Amniotic stem cell (primary cell): ENCODE measurements around the gene WDR87.

Experiments
- DNase-seq: peaks from one replicate; lab custom pipeline; 2025; lab: John Stamatoyannopoulos, UW

WDR87 gene

GRCh38 chr19:37905946-37906868 lies at the start of gene WDR87:
Gene WDR87, minus strand, starts transcription at chr19:37906594. Its CDS starts 8,355 bp downstream, at chr19:37898239.
- DNase-seq, result no peak

- DNase-seq, result no peak
These were observed 49.6 kb upstream of the WDR87 start for GRCh38 chr19:37955986-37956385.

DNA sequence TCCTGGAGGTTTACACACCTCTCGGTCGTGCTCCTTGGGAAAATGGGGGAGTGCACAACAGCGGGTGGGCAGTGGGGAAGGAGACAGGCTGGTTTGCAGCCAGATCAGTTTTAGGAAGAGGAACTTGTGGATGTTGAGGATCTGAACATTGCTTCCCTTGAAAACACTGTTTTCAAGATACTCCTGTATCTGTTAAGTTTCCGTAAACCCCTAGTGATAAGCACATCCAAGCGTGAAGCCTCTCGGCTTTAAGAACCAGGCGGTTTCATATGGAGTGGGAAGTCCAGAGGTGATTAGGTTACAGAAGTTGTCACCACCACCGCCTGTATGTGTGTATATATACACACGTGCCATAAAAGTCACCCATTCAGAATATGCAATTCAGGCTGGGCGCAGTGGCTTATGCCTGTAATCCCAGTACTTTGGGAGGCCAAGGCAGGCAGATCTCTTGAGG lies 48.1 kb upstream of the WDR87 start:
- DNase-seq, result no peak

- DNase-seq, result no peak
These were observed 47.5 kb upstream of the WDR87 start for GRCh38 chr19:37953918-37954303.

DNA sequence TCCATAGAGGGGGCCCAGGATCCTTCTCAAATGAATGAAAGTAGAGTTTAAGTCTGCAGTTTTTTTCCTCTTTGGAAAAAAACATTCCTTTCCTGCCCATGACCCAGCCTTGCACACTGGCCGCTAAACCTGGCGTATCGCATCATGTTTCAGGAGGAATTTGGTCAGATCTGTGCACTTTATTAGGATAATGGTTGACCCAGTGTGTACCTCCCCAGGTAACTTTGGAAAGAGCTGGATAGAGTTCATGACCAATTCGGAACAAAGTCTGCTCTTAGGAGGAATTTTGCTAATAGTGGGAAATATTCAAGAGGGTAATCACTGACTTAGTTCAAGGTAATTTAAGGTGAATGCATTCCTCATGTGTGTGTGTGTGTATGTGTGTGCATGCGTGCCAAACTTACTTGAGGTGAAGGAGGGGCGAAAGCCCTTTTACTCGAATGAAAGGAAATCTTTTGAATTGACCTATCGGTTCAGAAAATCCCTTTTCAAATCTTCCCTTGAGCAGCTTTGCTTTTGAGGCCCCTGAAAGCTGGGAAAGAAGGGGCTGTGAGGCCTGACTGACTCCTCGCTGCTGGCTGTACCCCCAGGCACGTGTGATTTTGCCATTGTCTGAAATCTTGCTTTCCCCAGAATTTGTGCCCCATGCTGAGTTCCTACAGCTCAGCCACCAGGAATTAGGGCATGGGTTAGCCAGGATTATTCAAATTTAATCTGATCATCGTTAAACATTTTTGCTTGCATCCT lies 47.0 kb upstream of the WDR87 start:
- DNase-seq, result no peak

GRCh38 chr19:37951816-37952210 lies 45.4 kb upstream of the WDR87 start:
- DNase-seq, result no peak

DNA sequence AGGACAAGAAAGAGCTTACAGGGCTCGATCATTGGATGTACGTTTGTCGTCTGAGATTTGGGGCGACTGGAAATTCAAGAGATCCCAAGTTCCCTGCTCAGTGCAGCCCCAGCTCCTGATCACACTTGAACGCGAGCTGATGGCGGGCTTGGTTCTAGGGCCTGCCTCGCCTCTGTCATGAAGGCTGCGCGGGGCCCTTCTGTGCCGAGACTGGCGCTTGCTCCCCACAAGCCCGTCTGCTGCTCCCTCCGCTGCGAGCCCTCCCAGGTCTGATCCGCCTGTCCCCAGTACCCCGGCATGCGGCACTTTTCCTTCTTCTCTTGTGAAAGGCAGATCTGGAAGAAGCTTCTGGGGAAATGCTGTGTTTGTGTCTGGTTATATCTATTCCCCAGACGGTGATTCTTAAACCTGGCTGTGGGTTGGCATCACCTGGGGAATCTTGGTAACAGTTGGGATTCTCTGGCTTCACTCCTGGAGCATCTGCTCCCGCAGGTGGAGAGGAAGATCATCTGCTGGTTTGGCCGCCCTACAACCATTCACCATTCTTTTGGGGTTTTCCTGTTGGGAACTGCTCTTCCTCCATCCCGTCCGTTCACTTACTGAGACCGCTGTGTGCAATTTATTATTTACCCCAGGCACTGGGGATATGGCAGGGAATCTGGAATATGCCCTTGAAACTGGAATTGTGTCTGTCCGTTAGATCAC lies 44.2 kb upstream of the WDR87 start:
- no peak for DNase-seq

GRCh38 chr19:37948362-37948761 lies 42.0 kb upstream of the WDR87 start:
- no peak for DNase-seq

DNA sequence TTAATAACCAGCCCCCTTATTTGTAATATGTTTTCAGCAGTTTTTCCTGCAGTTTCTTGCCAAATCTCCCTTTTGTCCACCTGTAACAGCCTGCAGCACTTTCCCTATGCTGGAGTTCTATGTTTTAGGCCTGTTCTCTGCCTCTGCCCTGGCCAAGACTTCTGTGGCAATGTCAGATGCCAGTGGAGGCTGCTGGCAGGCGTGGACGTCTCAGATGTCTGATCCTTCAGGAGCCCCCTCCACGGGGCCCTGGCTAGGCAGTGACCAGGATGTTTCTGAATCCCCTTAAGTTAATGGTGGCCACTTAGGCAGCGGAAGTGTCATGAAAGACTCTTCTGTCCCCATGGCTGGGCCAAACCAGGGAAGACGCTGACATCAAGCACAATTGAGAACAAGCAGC lies 41.4 kb upstream of the WDR87 start:
- DNase-seq, result no peak

DNA sequence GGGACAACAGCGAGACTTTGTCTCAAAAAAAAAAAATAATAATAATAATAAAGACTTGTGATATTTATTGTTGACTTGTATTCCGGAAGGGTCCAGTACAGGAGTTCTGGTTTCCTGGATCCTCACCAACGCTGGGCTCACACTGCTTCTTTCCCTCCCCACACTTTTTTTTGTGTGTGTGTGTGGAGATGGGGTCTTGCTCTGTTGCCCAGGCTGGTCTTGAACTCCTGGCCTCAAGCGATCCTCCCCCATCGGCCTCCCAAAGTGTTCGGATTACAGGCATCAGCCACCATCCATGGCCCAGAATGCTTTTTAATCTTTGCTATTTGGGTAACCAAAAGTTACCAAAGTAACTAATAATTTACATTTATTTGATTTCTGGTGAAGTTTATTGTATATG lies 39.7 kb upstream of the WDR87 start:
- no peak for DNase-seq

- no peak for DNase-seq
These were observed 37.1 kb upstream of the WDR87 start for GRCh38 chr19:37943480-37943879.

GRCh38 chr19:37942516-37942902 lies 36.1 kb upstream of the WDR87 start:
- DNase-seq, result no peak

GRCh38 chr19:37941782-37942515 lies 35.6 kb upstream of the WDR87 start:
- no peak for DNase-seq

DNA sequence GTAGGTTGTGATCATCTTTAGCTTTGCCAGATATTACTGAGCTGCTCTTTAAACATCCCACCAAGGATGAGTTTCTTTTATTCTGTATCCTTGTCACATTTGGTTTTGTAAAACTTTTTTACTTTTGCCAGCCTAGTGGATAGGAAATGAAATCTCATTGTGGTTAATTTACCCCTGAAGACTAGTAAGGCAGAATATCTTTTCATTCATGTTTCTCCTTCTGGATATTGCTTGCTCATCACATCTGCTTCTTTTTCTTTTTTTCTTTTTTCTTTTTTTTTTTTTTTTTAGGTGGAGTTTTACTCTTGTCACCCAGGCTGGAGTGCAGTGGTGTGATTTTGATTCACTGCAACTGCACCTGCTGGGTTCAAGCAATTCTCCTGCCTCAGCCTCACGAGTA lies 32.0 kb upstream of the WDR87 start:
- DNase-seq, result no peak

DNA sequence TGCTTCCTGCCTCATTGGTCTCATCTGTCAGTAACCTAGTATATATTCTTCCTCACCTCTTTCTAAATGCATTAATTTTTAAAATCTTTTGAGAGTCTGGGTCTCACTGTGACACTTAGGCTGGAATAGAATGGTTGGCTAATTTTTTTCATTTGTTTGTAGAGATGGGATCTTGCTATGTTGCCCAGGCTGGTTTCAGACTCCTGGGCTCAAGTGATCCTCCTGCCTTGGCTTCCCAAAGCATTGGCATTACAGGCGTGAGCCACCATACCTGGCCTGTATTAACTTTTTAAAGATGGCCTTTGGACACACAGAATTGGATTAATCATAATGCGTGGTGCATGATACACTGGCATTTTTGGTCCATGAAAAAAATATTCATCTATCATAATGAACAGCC lies 30.5 kb upstream of the WDR87 start:
- no peak for DNase-seq

DNA sequence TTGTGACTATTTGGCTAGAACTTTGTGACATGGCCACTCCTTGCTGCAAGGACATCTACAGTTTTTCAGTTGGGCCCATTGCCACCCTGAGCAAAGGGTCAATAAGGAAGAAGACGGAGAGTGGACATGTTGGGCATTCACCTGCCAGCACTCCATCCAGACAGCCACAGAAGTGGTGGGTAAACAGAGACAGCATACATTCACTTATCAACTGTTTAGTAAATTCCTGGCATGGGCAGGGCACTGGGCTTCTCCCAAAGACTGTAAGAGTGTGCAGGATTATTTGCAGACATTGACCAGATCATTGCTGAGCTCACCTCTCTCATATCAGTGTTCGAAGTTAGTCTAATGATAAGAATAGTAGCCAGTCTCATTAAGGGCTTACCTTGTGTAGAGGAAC lies 29.8 kb upstream of the WDR87 start:
- DNase-seq, result no peak

DNA sequence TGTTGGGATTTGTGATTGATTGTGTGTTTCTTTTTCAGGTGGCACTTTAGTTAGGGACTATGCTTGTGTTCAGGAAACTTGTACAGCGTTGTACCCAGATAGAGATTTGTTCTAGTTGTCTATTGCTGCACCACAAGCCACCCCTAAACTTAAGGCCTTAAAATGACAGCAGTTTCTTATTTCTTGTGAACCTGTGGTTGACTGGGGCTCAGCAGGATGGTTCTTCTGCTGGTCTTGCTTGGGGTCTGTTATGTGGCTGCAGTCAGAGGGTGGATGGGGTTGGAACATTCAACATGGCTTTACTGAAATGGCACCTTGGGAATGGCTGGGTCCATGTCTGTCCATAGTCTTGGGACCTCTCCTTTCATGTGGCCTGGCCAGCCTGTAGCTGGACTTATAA lies 28.9 kb upstream of the WDR87 start:
- DNase-seq, result no peak

DNA sequence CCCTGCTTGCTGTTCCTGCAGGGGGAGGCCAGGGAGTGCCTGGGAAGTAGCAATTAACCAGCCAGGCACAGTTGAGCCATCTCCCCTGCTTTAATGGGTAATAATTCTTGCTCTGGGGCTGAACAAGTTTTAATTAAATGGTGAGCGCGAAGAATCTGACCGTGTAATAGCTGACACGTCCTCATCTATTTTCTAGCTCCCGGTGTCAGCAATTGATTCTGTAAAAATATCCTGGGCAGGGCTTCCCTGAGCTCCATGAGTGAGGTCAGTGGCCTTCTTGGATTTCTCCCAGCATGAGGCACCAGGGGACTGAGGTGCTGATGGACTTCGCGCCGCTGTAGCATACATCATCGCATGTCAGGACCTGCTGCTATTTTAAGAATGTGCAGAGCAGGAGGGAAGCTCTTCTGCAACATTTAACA lies 27.6 kb upstream of the WDR87 start:
- DNase-seq, result no peak

- peak; percentile 30 for DNase-seq
These were observed 26.9 kb upstream of the WDR87 start for GRCh38 chr19:37932985-37933936.

GRCh38 chr19:37931881-37932655 lies 25.7 kb upstream of the WDR87 start:
- peak; percentile 1 for DNase-seq
